ENCODE measurements around the gene SIRPB1. TPM values are rescaled to one million over a fixed set of nuclear protein-coding genes. Genes with fewer than 3 reads are reported as not detected.

Gene SIRPB1
- 0.08 TPM for polyA plus RNA-seq (2013, experiment 1 of 2)
- polyA plus RNA-seq (2013, experiment 2 of 2) = 0.08 TPM

DNA sequence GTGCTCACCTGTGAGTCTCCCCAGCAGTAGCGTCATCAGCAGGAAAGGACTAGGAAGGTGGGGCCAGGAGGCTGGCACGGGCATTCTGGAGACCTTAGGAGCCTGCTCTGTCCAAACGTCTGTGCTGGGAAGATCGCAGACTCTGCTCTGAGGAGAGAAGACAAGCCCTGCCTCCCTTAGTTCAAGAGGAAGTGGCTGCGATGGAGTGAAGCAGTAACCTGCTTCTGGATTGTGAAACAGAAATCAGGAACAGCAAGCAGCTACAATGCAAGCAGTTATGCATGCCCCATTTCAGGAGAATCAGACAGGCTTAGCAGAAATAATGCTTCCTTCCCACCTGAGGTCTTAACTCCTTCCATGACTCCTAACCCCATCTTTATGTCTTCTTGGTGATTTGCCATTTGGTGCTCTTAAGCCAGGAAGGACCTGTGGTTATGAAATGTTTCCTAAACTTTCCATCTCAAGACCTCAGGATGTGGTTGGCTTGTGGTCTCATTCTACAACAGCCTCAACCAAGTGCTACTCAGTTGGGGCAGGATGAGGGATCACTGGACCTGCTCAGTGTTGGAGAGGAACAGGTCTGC is at the start of gene SIRPB1:
Gene SIRPB1 (minus strand): TSS at position 149 of the 584 bp plus-strand sequence. CDS start 65 bp downstream, at position 84.
- H4K8ac ChIP-seq (ENCODE audit: low read depth, low read length) = no peak within 1 kb of the TSS
- no CpG with 5 or more reads among the region's 5 CpGs for WGBS (ENCODE audit: extremely low coverage, insufficient coverage, low lambda C conversion rate)
- no peak within 1 kb of the TSS for H3K27ac ChIP-seq (ENCODE audit: low read depth, low read length)
- H3K27me3 ChIP-seq (ENCODE audit: insufficient read depth, low read length, poor library complexity) = no peaks in the 10 kb centered on the region
- H3K9ac ChIP-seq (ENCODE audit: low read length) = no peak within 1 kb of the TSS
- H3K4me1 ChIP-seq (ENCODE audit: control insufficient read depth, low read depth, low read length) = no peaks in the 10 kb centered on the region
- no peak within 1 kb of the TSS for H2BK15ac ChIP-seq (replicated peaks; ENCODE audit: low read depth)
- H2AK5ac ChIP-seq (ENCODE audit: low read length) = no peak within 1 kb of the TSS
- no peak within 1 kb of the TSS for H2BK120ac ChIP-seq (ENCODE audit: low read depth, low read length)
- H3K79me1 ChIP-seq (ENCODE audit: low read length) = no peaks in the 10 kb centered on the region
- no peak within 1 kb of the TSS for H4K5ac ChIP-seq (ENCODE audit: low read length)
- no peak within 1 kb of the TSS for H3K4me3 ChIP-seq (ENCODE audit: low read length)
- H3K18ac ChIP-seq (ENCODE audit: low read length) = no peak within 1 kb of the TSS
- no peaks in the 10 kb centered on the region for H3K79me2 ChIP-seq (ENCODE audit: control insufficient read depth, insufficient read depth, low read length)
- H3K56ac ChIP-seq (ENCODE audit: low read length) = no peak within 1 kb of the TSS
- no peak within 1 kb of the TSS for H2BK5ac ChIP-seq (ENCODE audit: low read length)
- no peaks in the 10 kb centered on the region for H3K36me3 ChIP-seq (ENCODE audit: control insufficient read depth, insufficient read depth, low read length)
- H3K4me2 ChIP-seq (ENCODE audit: low read length) = no peak within 1 kb of the TSS
- no peak within 1 kb of the TSS for H3K4ac ChIP-seq (ENCODE audit: low read depth, low read length)
- no peak within 1 kb of the TSS for H3K23ac ChIP-seq (ENCODE audit: low read length)
- DNase-seq = no peak

- Histone ChIP-seq H2AK5ac (ENCODE audit: low read length) (no peak overlapping the region), H3K4ac (ENCODE audit: low read depth, low read length) (no peak overlapping the region), H3K4me1 (ENCODE audit: control insufficient read depth, low read depth, low read length) (no peaks in the 10 kb centered on the region), H3K27me3 (ENCODE audit: insufficient read depth, low read length, poor library complexity) (no peaks in the 10 kb centered on the region), H3K56ac (ENCODE audit: low read length) (no peak overlapping the region), H3K4me2 (ENCODE audit: low read length) (no peak overlapping the region), H4K5ac (ENCODE audit: low read length) (no peak overlapping the region), H4K8ac (ENCODE audit: low read depth, low read length) (no peak overlapping the region), H3K18ac (ENCODE audit: low read length) (no peak overlapping the region), H3K79me1 (ENCODE audit: low read length) (no peaks in the 10 kb centered on the region), H3K36me3 (ENCODE audit: control insufficient read depth, insufficient read depth, low read length) (no peaks in the 10 kb centered on the region), H3K27ac (ENCODE audit: low read depth, low read length) (no peak overlapping the region), H3K23ac (ENCODE audit: low read length) (no peak overlapping the region), H2BK120ac (ENCODE audit: low read depth, low read length) (no peak overlapping the region), H3K9ac (ENCODE audit: low read length) (no peak overlapping the region), H2BK15ac (replicated peaks; ENCODE audit: low read depth) (no peak overlapping the region), H3K4me3 (ENCODE audit: low read length) (no peak overlapping the region), H2BK5ac (ENCODE audit: low read length) (no peak overlapping the region), H3K79me2 (ENCODE audit: control insufficient read depth, insufficient read depth, low read length) (no peaks in the 10 kb centered on the region)
- DNase-seq = no peak
- WGBS (ENCODE audit: extremely low coverage, insufficient coverage, low lambda C conversion rate) = no CpG with 5 or more reads among the region's 5 CpGs
These were observed 49.5 kb upstream of the SIRPB1 start for GRCh38 chr20:1669304-1669703.

- H3K79me1 ChIP-seq (ENCODE audit: low read length) = no peaks in the 10 kb centered on the region
- no peak overlapping the region for H4K5ac ChIP-seq (ENCODE audit: low read length)
- no peak overlapping the region for H2AK5ac ChIP-seq (ENCODE audit: low read length)
- no peak overlapping the region for H3K4me3 ChIP-seq (ENCODE audit: low read length)
- no peak overlapping the region for H2BK15ac ChIP-seq (replicated peaks; ENCODE audit: low read depth)
- H2BK5ac ChIP-seq (ENCODE audit: low read length) = no peak overlapping the region
- no peaks in the 10 kb centered on the region for H3K79me2 ChIP-seq (ENCODE audit: control insufficient read depth, insufficient read depth, low read length)
- no peak overlapping the region for H3K23ac ChIP-seq (ENCODE audit: low read length)
- no peak overlapping the region for H3K4ac ChIP-seq (ENCODE audit: low read depth, low read length)
- H3K27ac ChIP-seq (ENCODE audit: low read depth, low read length) = no peak overlapping the region
- H3K27me3 ChIP-seq (ENCODE audit: insufficient read depth, low read length, poor library complexity) = no peaks in the 10 kb centered on the region
- no peak overlapping the region for H2BK120ac ChIP-seq (ENCODE audit: low read depth, low read length)
- no peak overlapping the region for H4K8ac ChIP-seq (ENCODE audit: low read depth, low read length)
- H3K9ac ChIP-seq (ENCODE audit: low read length) = no peak overlapping the region
- no peaks in the 10 kb centered on the region for H3K4me1 ChIP-seq (ENCODE audit: control insufficient read depth, low read depth, low read length)
- no peak overlapping the region for H3K18ac ChIP-seq (ENCODE audit: low read length)
- WGBS (ENCODE audit: extremely low coverage, insufficient coverage, low lambda C conversion rate) = no CpG with 5 or more reads among the region's 1 CpG
- H3K36me3 ChIP-seq (ENCODE audit: control insufficient read depth, insufficient read depth, low read length) = no peaks in the 10 kb centered on the region
- DNase-seq = no peak
- no peak overlapping the region for H3K4me2 ChIP-seq (ENCODE audit: low read length)
- no peak overlapping the region for H3K56ac ChIP-seq (ENCODE audit: low read length)
These were observed 47.8 kb upstream of the SIRPB1 start for GRCh38 chr20:1667502-1668085.

GRCh38 chr20:1666802-1667201 is 47.0 kb upstream of the SIRPB1 start:
- Histone ChIP-seq H3K4ac (ENCODE audit: low read depth, low read length) (no peak overlapping the region), H3K4me3 (ENCODE audit: low read length) (no peak overlapping the region), H3K36me3 (ENCODE audit: control insufficient read depth, insufficient read depth, low read length) (no peaks in the 10 kb centered on the region), H3K4me1 (ENCODE audit: control insufficient read depth, low read depth, low read length) (no peaks in the 10 kb centered on the region), H3K56ac (ENCODE audit: low read length) (no peak overlapping the region), H3K9ac (ENCODE audit: low read length) (no peak overlapping the region), H2BK5ac (ENCODE audit: low read length) (no peak overlapping the region), H3K79me1 (ENCODE audit: low read length) (no peaks in the 10 kb centered on the region), H3K18ac (ENCODE audit: low read length) (no peak overlapping the region), H4K5ac (ENCODE audit: low read length) (no peak overlapping the region), H3K79me2 (ENCODE audit: control insufficient read depth, insufficient read depth, low read length) (no peaks in the 10 kb centered on the region), H4K8ac (ENCODE audit: low read depth, low read length) (no peak overlapping the region), H2BK15ac (replicated peaks; ENCODE audit: low read depth) (no peak overlapping the region), H2AK5ac (ENCODE audit: low read length) (no peak overlapping the region), H3K27ac (ENCODE audit: low read depth, low read length) (no peak overlapping the region), H2BK120ac (ENCODE audit: low read depth, low read length) (no peak overlapping the region), H3K4me2 (ENCODE audit: low read length) (no peak overlapping the region), H3K23ac (ENCODE audit: low read length) (no peak overlapping the region), H3K27me3 (ENCODE audit: insufficient read depth, low read length, poor library complexity) (no peaks in the 10 kb centered on the region)
- WGBS (ENCODE audit: extremely low coverage, insufficient coverage, low lambda C conversion rate) = no CpG with 5 or more reads among the region's 5 CpGs
- no peak for DNase-seq

- H2AK5ac ChIP-seq (ENCODE audit: low read length) = no peak overlapping the region
- H2BK15ac ChIP-seq (replicated peaks; ENCODE audit: low read depth) = no peak overlapping the region
- no peaks in the 10 kb centered on the region for H3K36me3 ChIP-seq (ENCODE audit: control insufficient read depth, insufficient read depth, low read length)
- no peak overlapping the region for H3K23ac ChIP-seq (ENCODE audit: low read length)
- no peak for DNase-seq
- H3K79me2 ChIP-seq (ENCODE audit: control insufficient read depth, insufficient read depth, low read length) = no peaks in the 10 kb centered on the region
- no peak overlapping the region for H2BK5ac ChIP-seq (ENCODE audit: low read length)
- no peak overlapping the region for H3K4ac ChIP-seq (ENCODE audit: low read depth, low read length)
- no CpG with 5 or more reads among the region's 3 CpGs for WGBS (ENCODE audit: extremely low coverage, insufficient coverage, low lambda C conversion rate)
- H4K5ac ChIP-seq (ENCODE audit: low read length) = no peak overlapping the region
- no peak overlapping the region for H3K18ac ChIP-seq (ENCODE audit: low read length)
- H4K8ac ChIP-seq (ENCODE audit: low read depth, low read length) = no peak overlapping the region
- no peaks in the 10 kb centered on the region for H3K27me3 ChIP-seq (ENCODE audit: insufficient read depth, low read length, poor library complexity)
- H3K79me1 ChIP-seq (ENCODE audit: low read length) = no peaks in the 10 kb centered on the region
- H3K4me1 ChIP-seq (ENCODE audit: control insufficient read depth, low read depth, low read length) = no peaks in the 10 kb centered on the region
- no peak overlapping the region for H3K4me3 ChIP-seq (ENCODE audit: low read length)
- no peak overlapping the region for H3K4me2 ChIP-seq (ENCODE audit: low read length)
- no peak overlapping the region for H3K9ac ChIP-seq (ENCODE audit: low read length)
- no peak overlapping the region for H3K56ac ChIP-seq (ENCODE audit: low read length)
- no peak overlapping the region for H3K27ac ChIP-seq (ENCODE audit: low read depth, low read length)
- H2BK120ac ChIP-seq (ENCODE audit: low read depth, low read length) = no peak overlapping the region
These were observed 45.5 kb upstream of the SIRPB1 start for GRCh38 chr20:1665345-1665744.

GRCh38 chr20:1664911-1665310 is 45.1 kb upstream of the SIRPB1 start:
- H3K56ac ChIP-seq (ENCODE audit: low read length) = no peak overlapping the region
- no peak overlapping the region for H2BK120ac ChIP-seq (ENCODE audit: low read depth, low read length)
- no peaks in the 10 kb centered on the region for H3K4me1 ChIP-seq (ENCODE audit: control insufficient read depth, low read depth, low read length)
- H3K79me1 ChIP-seq (ENCODE audit: low read length) = no peaks in the 10 kb centered on the region
- no peak overlapping the region for H3K27ac ChIP-seq (ENCODE audit: low read depth, low read length)
- H3K79me2 ChIP-seq (ENCODE audit: control insufficient read depth, insufficient read depth, low read length) = no peaks in the 10 kb centered on the region
- no peak overlapping the region for H2BK15ac ChIP-seq (replicated peaks; ENCODE audit: low read depth)
- no peak overlapping the region for H4K8ac ChIP-seq (ENCODE audit: low read depth, low read length)
- no peak overlapping the region for H3K4ac ChIP-seq (ENCODE audit: low read depth, low read length)
- no peak overlapping the region for H3K23ac ChIP-seq (ENCODE audit: low read length)
- no peak overlapping the region for H3K4me2 ChIP-seq (ENCODE audit: low read length)
- no peak overlapping the region for H2BK5ac ChIP-seq (ENCODE audit: low read length)
- no peak overlapping the region for H3K18ac ChIP-seq (ENCODE audit: low read length)
- no peaks in the 10 kb centered on the region for H3K27me3 ChIP-seq (ENCODE audit: insufficient read depth, low read length, poor library complexity)
- H2AK5ac ChIP-seq (ENCODE audit: low read length) = no peak overlapping the region
- no peak overlapping the region for H3K9ac ChIP-seq (ENCODE audit: low read length)
- H4K5ac ChIP-seq (ENCODE audit: low read length) = no peak overlapping the region
- H3K4me3 ChIP-seq (ENCODE audit: low read length) = no peak overlapping the region
- H3K36me3 ChIP-seq (ENCODE audit: control insufficient read depth, insufficient read depth, low read length) = no peaks in the 10 kb centered on the region
- WGBS (ENCODE audit: extremely low coverage, insufficient coverage, low lambda C conversion rate) = no CpG with 5 or more reads among the region's 5 CpGs
- no peak for DNase-seq
